CD4-positive, CD25-positive, alpha-beta regulatory T cell (primary cell): ENCODE results near the gene SMARCD1. TPM values are rescaled to one million over a fixed set of nuclear protein-coding genes. Genes with fewer than 3 reads are reported as not detected.

Experiments used
- ATAC-seq, 2 donors: fragments of 150-1000 bp; cut with Tn5 transposase; one replicate each; pipeline ENCODE4 v1.10.0; 2021; ENCODE audit warnings: low read depth in 2 of 2, moderate number of reproducible peaks in 2 of 2, moderate library complexity in 1 of 2
- DNase-seq, 3 donors: peaks; one replicate each; pipeline versions ENCODE4 v3.0.0 to v3.0.0-alpha.2; 2012 to 2022; ENCODE audit warnings: mixed read lengths in 1 of 3
- H3K27ac ChIP-seq: one replicate; pipeline ENCODE4 v1.7.0; 2013; ENCODE audit warnings: mild to moderate bottlenecking, low read length; ENCODE audit not compliant: insufficient read depth, poor library complexity, severe bottlenecking
- H3K27me3 ChIP-seq: one replicate; pipeline ENCODE4 v1.7.0; 2013; ENCODE audit warnings: low read length; ENCODE audit not compliant: control insufficient read depth, insufficient read depth
- H3K36me3 ChIP-seq: one replicate; pipeline ENCODE4 v1.7.0; 2013; ENCODE audit warnings: mild to moderate bottlenecking, low read length, moderate library complexity; ENCODE audit not compliant: control insufficient read depth, insufficient read depth
- H3K4me1 ChIP-seq: 2 replicates; pipeline ENCODE4 v1.7.0; 2013; ENCODE audit warnings: mild to moderate bottlenecking, low read length; ENCODE audit not compliant: insufficient read depth, control insufficient read depth, poor library complexity, severe bottlenecking
- H3K4me3 ChIP-seq: one replicate; pipeline ENCODE4 v1.7.0; 2013; ENCODE audit warnings: low read depth, mild to moderate bottlenecking, low read length, moderate library complexity
- H3K9me3 ChIP-seq, 2 experiments: 1 replicate in 1 of 2; 2 replicates in 1 of 2; pipeline ENCODE4 v1.7.0; 2013; ENCODE audit warnings: low read length in 2 of 2, mild to moderate bottlenecking in 1 of 2, moderate library complexity in 1 of 2; ENCODE audit not compliant: control insufficient read depth in 2 of 2
- H3K27ac Mint-ChIP-seq, 3 donors: one replicate each; pipeline ENCODE4 v1.8.0; 2020 to 2022; ENCODE audit warnings: mild to moderate bottlenecking in 3 of 3, mixed read lengths in 3 of 3, moderate library complexity in 2 of 3
- H3K27me3 Mint-ChIP-seq: one replicate; pipeline ENCODE4 v1.8.0; 2022; ENCODE audit warnings: mild to moderate bottlenecking, mixed read lengths
- H3K36me3 Mint-ChIP-seq: one replicate; pipeline ENCODE4 v1.8.0; 2020; ENCODE audit warnings: mixed read lengths
- H3K4me1 Mint-ChIP-seq, 4 donors: one replicate each; pipeline ENCODE4 v1.8.0; 2020 to 2022; ENCODE audit warnings: mixed read lengths in 4 of 4, mild to moderate bottlenecking in 1 of 4
- H3K4me3 Mint-ChIP-seq, 4 donors: one replicate each; pipeline ENCODE4 v1.8.0; 2020 to 2022; ENCODE audit warnings: mild to moderate bottlenecking in 4 of 4, mixed read lengths in 4 of 4, moderate library complexity in 3 of 4
- H3K9me3 Mint-ChIP-seq, 7 donors: one replicate each; pipeline ENCODE4 v1.8.0; 2020 to 2022; ENCODE audit warnings: mixed read lengths in 7 of 7, mild to moderate bottlenecking in 3 of 7, moderate library complexity in 2 of 7
- polyA plus RNA-seq, 4 donors: library from polyadenylated mRNA; unstranded; fragments of 300-500 nt; fragmentation: Illumina TruSeq; gene quantifications; one replicate each; pipeline ENCODE4 v1.2.3, GENCODE V29; 2021
- total RNA-seq: library from RNA; stranded (reverse); gene quantifications from one replicate; pipeline ENCODE4 v1.2.3, GENCODE V29; 2022

Gene SMARCD1
- total and polyA plus RNA-seq, 5 donors from 2014 or later = 12.0 to 75.2 (median 14.7) TPM

DNA sequence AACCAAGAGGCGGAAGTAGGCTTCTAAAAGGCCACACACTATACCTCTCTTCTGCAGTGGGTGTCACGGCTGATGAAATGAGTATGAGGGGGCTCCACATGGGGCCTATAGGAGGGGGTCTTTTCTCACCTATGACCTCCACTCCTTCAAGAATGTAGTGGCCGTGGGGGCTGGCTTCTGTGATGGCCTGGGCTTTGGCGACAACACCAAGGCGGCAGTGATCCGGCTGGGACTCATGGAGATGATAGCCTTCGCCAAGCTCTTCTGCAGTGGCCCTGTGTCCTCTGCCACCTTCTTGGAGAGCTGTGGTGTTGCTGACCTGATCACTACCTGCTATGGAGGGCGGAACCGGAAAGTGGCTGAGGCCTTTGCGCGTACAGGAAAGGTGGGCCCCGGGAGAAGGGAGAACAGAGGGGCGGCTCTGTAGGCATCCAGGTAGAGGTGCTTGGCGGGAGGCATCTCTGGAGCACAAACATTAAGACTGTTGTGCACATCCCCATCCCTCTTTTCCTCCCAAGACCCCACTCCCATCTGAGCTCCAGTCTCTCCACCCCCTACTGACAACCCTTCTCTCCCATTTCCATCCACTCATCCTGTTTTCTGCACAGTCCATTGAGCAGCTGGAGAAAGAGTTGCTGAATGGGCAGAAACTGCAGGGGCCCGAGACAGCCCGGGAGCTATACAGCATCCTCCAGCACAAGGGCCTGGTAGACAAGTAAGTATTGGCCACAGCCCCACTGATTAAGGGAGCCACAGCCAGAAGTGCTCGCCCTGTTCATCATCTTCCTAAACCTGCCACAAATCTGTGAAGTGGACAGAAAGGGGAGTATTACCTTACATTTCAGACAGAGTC lies 22.5 kb downstream of the SMARCD1 start:
- Mint-ChIP-seq H3K4me1 (peaks cover 0 to 24% (median 13%) of the 10 kb centered on the region in 4 donors), H3K9me3 (peaks cover 0 to 1% (median 0%) of the 10 kb centered on the region in 7 donors), H3K4me3 (no peak overlapping the region), H3K36me3 (peaks cover 4% of the 10 kb centered on the region), H3K27me3 (no peaks in the 10 kb centered on the region), H3K27ac (no peak overlapping the region)
- Histone ChIP-seq H3K36me3 (no peaks in the 10 kb centered on the region), H3K4me3 (no peak overlapping the region), H3K9me3 (no peaks in the 10 kb centered on the region), H3K4me1 (peaks cover 13% of the 10 kb centered on the region), H3K27ac (no peak overlapping the region), H3K27me3 (no peaks in the 10 kb centered on the region)
- ATAC-seq (no peak), DNase-seq (no peak)

GRCh38 chr12:50109319-50109718 lies 24.2 kb downstream of the SMARCD1 start:
- no peak for ATAC-seq
- H3K36me3 Mint-ChIP-seq = peaks cover 7% of the 10 kb centered on the region
- no peak overlapping the region for H3K27ac ChIP-seq
- no peak overlapping the region for H3K4me3 Mint-ChIP-seq
- no peak overlapping the region for H3K4me3 ChIP-seq
- peaks cover 1 to 31% (median 21%) of the 10 kb centered on the region in 4 donors for H3K4me1 Mint-ChIP-seq
- H3K27me3 Mint-ChIP-seq = no peaks in the 10 kb centered on the region
- H3K4me1 ChIP-seq = peaks cover 29% of the 10 kb centered on the region
- H3K9me3 Mint-ChIP-seq = no peaks in the 10 kb centered on the region
- no peaks in the 10 kb centered on the region for H3K27me3 ChIP-seq
- no peaks in the 10 kb centered on the region for H3K9me3 ChIP-seq
- no peaks in the 10 kb centered on the region for H3K36me3 ChIP-seq
- DNase-seq = no peak
- H3K27ac Mint-ChIP-seq = no peak overlapping the region

DNA sequence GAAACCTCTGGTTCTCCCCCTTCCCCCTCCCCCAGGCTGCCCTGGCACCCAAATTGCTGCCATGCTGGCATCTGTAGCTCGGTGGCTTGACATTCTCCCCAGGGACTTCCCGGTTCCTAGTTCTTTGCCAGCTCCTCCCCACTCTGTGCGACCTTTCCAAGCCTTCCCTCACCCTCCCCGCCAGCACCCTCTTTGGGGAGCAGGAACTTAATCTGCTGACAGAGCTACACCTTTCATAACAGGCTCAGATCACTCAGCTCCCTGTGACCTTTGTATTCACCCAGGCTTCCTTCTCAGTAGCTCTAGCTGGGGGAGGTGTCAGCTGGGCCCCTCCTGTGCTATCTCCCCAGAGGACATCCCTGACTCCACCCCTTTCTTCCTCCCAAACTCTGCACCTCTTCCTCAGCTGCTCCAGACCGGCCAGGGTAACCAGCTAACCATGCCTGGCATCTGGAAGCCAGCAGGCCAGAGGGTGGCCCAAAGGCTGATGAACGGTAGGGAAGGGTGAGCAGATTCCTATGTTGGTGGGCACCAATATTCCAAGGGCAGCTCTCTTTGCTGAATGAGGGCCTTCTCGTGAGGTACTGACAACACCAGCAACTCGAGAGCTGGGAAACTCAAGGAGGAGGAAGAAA lies 25.1 kb downstream of the SMARCD1 start:
- H3K27ac ChIP-seq = peak overlapping the region; percentile 18

DNA sequence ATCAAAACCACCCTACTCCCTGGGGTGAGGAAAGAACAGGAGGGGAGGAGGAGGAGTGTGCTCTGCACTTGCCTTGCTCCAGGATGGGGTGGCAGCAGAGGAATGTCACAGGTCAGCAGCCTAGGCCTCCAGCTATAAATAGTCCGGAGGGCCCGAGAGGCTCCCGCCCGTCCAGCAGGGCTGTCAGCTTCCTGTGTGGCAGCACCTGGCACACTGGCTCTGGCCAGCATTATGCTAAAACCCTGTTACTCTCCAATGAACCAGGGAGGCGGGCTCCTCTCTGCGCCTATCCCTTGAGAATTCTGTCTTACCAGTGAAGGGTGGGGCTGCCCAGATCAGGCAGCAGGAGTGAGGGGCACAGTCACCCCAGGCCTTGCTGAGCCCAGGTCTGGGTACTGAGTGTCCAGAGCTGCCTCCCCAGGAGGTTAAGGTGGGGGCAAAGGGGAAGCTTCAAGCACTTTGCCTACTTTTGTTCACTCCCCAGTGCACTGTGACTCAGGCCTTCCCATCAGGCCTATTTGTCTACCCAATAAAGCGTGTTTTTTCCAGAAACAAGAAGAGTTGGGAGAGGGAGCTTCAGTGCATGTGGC lies 25.7 kb downstream of the SMARCD1 start:
- peak overlapping the region; percentile 26 for H3K4me3 ChIP-seq
- DNase-seq = no peak
- Mint-ChIP-seq H3K4me3 (peak overlapping the region; percentile 97 to 99 (median 98)), H3K9me3 (no peaks in the 10 kb centered on the region), H3K4me1 (peaks cover 5 to 39% (median 29%) of the 10 kb centered on the region in 4 donors), H3K27me3 (no peaks in the 10 kb centered on the region), H3K27ac (peak overlapping the region in 2 of 3 donors; percentile 99 to 100), H3K36me3 (peaks cover 14% of the 10 kb centered on the region)
- H3K4me1 ChIP-seq = peaks cover 33% of the 10 kb centered on the region
- no peak for ATAC-seq
- no peaks in the 10 kb centered on the region for H3K27me3 ChIP-seq
- peak overlapping the region; percentile 94 for H3K27ac ChIP-seq
- H3K36me3 ChIP-seq = peaks cover 3% of the 10 kb centered on the region
- no peaks in the 10 kb centered on the region for H3K9me3 ChIP-seq

More for the DNA sequence above, 25.1 kb downstream of the SMARCD1 start:
- Mint-ChIP-seq H3K36me3 (peaks cover 10% of the 10 kb centered on the region), H3K4me1 (peaks cover 5 to 34% (median 24%) of the 10 kb centered on the region in 4 donors), H3K4me3 (peak overlapping the region in 2 of 4 donors; percentile 14 to 73), H3K27ac (peak overlapping the region; percentile 24 to 86 (median 52)), H3K9me3 (no peaks in the 10 kb centered on the region), H3K27me3 (no peaks in the 10 kb centered on the region)
- Histone ChIP-seq H3K27me3 (no peaks in the 10 kb centered on the region), H3K36me3 (no peaks in the 10 kb centered on the region), H3K4me3 (no peak overlapping the region), H3K9me3 (no peaks in the 10 kb centered on the region), H3K4me1 (peaks cover 33% of the 10 kb centered on the region)
- DNase-seq (peak in 1 of 3 donors; percentile 54), ATAC-seq (no peak)

DNA sequence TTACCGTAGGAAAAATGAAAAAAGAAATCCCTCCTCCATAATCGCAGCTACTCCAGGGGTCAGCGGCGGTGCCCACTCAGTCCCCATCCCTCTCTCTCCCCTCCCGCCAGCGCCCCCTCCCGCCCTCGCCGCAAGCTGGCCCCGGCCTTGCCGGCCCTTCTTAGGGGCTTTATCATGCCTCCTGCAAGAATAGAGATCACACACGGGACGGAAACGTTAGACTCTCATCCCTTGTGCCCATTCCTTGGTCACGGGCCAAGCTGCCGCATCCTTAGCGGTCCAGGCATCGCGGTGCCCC lies 26.2 kb downstream of the SMARCD1 start:
- H3K4me1 Mint-ChIP-seq = peaks cover 5 to 44% (median 33%) of the 10 kb centered on the region in 4 donors
- Histone ChIP-seq H3K27me3 (no peaks in the 10 kb centered on the region), H3K4me3 (peak overlapping the region; percentile 26), H3K4me1 (peaks cover 34% of the 10 kb centered on the region), H3K9me3 (no peaks in the 10 kb centered on the region), H3K27ac (peak overlapping the region; percentile 94), H3K36me3 (peaks cover 7% of the 10 kb centered on the region)
- ATAC-seq (no peak), DNase-seq (no peak)
- H3K36me3 Mint-ChIP-seq = peaks cover 15% of the 10 kb centered on the region
- no peaks in the 10 kb centered on the region for H3K9me3 Mint-ChIP-seq
- peak overlapping the region; percentile 97 to 99 (median 98) for H3K4me3 Mint-ChIP-seq
- peak overlapping the region in 2 of 3 donors; percentile 99 to 100 for H3K27ac Mint-ChIP-seq
- no peaks in the 10 kb centered on the region for H3K27me3 Mint-ChIP-seq

GRCh38 chr12:50111693-50112455 lies 26.7 kb downstream of the SMARCD1 start, which contains the start of gene COX14:
Gene COX14, plus strand, starts transcription at chr12:50112236. Its CDS starts 7,808 bp downstream, at chr12:50120044.
- DNase-seq (peak; percentile 98 to 100 (median 99)), ATAC-seq (peak; percentile 84)
- Histone ChIP-seq H3K9me3 (no peaks in the 10 kb centered on the region), H3K4me3 (peak within 1 kb of the TSS; percentile 95), H3K36me3 (peaks cover 12% of the 10 kb centered on the region), H3K27me3 (no peaks in the 10 kb centered on the region), H3K4me1 (peaks cover 39% of the 10 kb centered on the region), H3K27ac (peak within 1 kb of the TSS; percentile 94)
- H3K27ac Mint-ChIP-seq = peak within 1 kb of the TSS; percentile 99 to 100 (median 100)
- H3K27me3 Mint-ChIP-seq = no peaks in the 10 kb centered on the region
- no peaks in the 10 kb centered on the region for H3K9me3 Mint-ChIP-seq
- H3K36me3 Mint-ChIP-seq = peaks cover 20% of the 10 kb centered on the region
- H3K4me3 Mint-ChIP-seq = peak within 1 kb of the TSS; percentile 97 to 99 (median 98)
- H3K4me1 Mint-ChIP-seq = peaks cover 5 to 49% (median 37%) of the 10 kb centered on the region in 4 donors
